HG02981 (cell line): ENCODE measurements around the gene CDT1.
"Not testable (repeated sequence)": the region's sequence is repeated elsewhere in the genome, so short reads cannot be mapped to it uniquely, and the experiment has no call there.

Source experiments
- ATAC-seq: cut with Tn5 transposase; IDR thresholded peaks from one replicate; pipeline ENCODE4 v1.9.1; 2021; ENCODE audit warnings: mild to moderate bottlenecking, moderate library complexity; ENCODE audit not compliant: unreplicated experiment

Gene CDT1

GRCh38 chr16:88768071-88768783 is 35.4 kb upstream of the CDT1 start:
- ATAC-seq = no peak

DNA sequence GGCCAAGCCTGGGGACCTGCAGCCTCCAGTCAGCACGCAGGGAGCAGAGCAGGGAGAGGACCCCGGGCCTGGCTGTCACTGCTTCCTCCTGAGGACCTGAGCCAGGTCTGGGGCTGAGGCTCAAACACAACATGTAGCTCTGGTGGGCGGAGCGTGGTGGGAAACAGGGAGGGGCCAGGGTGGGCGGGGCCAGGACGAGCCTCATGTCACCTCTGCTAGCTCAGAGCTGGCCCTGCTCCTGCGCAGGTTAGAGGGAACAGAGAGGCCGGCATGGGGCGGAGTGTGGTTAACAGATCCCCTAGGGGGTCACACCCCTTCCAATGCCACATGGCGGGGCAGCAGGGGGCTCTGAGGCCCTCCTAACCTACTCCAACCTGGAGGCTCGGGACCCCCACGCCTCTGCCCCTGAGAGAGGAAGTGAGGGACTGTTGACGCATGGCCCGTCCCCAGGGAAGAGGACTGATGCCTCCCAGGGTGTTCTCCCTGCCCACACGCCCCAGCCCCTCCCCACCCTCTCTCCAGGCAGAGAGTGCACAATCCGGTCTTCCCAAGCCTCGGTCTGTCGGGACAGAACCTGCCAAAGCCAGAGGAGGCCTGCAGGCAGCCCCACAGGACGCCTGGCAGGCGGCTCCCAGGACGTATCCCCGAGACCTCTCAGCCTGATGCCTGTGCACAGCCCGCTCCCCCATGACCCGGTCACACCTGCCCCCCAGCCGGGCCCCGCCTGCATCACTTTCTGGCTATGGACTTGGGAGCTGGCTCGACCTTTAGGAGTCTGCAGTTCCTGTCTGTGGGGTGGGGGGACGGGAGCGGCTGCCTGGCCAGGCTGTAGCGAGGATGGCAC is 33.8 kb upstream of the CDT1 start:
- ATAC-seq = no peak

GRCh38 chr16:88770461-88771293 is 32.9 kb upstream of the CDT1 start:
- ATAC-seq = peak; percentile 56

GRCh38 chr16:88771294-88771772 is 32.3 kb upstream of the CDT1 start:
- ATAC-seq = no peak

DNA sequence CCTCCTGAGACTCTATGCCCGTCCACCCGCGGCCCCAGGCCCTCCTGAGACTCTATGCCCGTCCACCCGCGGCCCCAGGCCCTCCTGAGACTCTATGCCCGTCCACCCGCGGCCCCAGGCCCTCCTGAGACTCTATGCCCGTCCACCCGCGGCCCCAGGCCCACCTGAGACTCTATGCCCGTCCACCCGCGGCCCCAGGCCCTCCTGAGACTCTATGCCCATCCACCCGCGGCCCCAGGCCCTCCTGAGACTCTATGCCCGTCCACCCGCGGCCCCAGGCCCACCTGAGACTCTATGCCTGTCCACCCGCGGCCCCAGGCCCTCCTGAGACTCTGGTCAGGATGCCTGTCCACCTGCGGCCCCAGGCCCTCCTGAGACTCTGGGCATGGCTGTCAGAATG is 31.8 kb upstream of the CDT1 start:
- not testable (repeated sequence) for ATAC-seq

DNA sequence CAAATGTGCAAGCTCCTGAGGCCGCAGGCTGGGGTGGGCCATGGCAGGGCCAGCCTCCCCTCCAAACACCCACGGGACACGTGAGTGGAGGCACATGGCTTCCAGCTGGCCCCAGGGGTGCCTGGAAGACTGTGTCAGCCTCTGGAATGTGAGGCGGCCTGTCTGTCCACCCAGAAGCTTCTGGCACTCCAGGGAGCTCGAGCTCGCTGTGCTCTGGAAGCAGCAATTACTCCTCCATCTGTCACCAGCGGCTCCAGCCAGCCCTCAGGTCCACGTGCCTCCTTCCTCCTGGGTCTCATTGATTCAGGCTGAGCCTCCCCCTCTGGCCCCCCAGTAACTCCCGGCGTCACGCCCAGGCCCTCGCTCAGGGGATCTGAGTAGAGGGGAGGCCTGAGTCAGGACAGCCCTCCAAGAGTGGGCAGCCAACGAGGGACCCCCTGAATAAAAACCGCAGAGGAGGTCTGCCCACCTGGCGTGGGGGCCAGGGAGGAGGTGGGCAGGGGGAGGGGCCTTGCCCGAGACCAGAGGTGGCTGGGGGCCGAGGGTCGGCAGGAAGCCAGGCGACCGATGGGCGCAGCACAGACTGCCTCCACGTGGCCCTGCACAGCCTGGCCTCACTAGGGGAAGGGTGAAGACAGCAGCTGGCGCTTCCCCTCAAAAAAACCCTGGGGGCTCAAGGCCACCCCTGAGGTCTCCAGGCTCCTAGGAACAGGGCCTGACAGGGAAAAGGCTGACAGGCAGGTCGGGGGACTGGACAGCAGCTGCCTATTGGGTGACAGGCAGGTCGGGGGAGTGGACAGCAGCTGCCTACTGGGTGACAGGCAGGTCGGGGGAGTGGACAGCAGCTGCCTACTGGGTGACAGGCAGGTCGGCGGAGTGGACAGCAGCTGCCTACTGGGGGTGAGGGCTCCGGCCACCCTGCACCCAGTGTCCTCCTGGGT is 30.4 kb upstream of the CDT1 start:
- no peak for ATAC-seq

- ATAC-seq = no peak
Observed at GRCh38 chr16:88773812-88774291, 29.7 kb upstream of the CDT1 start.

GRCh38 chr16:88774544-88775393 is 28.8 kb upstream of the CDT1 start:
- no peak for ATAC-seq

GRCh38 chr16:88775825-88776224 is 27.8 kb upstream of the CDT1 start:
- no peak for ATAC-seq

DNA sequence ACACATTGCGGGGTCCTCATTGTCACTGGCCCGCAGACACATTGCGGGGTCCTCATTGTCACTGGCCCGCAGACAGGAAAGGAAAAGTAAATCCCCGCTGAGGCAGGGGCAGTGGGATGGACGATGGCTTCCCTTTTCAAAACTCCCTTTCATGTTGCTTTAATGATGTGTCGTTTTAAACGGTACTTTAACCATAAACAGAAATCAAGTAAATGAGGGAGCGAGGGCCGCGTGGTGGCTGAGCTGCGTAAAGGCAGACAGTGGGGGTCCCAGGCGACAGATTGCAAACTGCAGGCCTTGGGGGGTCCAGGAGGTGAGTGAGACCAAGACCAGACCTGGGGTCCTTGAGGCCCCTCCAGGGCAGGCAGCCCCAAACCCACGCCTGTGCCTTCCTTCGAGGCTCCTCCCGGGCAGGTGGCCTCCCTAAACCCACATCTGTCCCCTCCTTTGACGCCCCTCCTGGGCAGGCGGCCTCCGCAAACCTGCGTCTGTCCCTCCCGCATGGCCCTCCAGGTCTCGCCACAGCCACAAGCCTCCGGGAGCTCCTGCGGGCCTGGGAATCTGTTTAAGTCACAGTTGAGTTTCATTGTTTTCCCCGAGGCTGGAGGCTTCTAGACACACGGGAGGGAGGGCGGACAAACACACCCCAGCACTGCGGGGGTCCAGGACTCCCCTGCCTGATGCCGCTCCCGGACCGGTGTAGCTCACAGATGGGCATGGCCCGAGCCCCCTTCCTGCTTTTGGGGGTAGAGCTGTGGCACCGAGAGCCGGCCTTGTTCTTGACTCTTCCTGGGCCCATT is 25.9 kb upstream of the CDT1 start:
- no peak for ATAC-seq

- ATAC-seq = no peak
Observed at GRCh38 chr16:88778271-88778525, 25.4 kb upstream of the CDT1 start.

DNA sequence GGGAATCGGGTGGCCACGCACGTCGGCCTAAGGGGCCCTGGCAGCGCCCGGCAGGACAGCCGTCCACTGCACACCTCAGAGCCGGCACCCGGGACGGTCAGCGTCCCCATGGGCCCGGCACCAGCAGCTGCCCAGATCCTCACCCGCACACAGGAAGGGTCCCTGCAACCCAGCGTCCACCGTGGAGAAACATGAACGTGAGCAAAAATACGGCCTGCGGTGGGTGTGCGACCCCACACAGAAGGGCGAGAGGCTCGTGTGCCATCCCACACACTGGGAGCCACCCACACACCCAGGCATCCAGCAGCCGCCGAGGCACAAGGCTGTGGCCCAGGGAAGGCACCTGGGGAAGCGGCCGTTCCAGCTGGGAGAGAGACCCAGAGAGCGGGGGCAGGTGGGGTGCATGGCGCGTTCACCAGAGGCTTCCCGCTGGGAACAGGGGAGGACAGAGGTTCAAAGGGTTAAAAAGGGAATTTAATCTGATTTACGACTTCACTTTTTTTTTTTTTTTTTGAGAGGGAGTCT is 25.0 kb upstream of the CDT1 start:
- ATAC-seq = no peak

GRCh38 chr16:88779406-88780141 is 24.0 kb upstream of the CDT1 start:
- ATAC-seq = no peak

GRCh38 chr16:88780142-88781062 is 23.2 kb upstream of the CDT1 start:
- no peak for ATAC-seq

- no peak for ATAC-seq
Observed at GRCh38 chr16:88781140-88782077, 22.2 kb upstream of the CDT1 start.
